PC-9 (cell line): ENCODE measurements around the gene SGPP1.

Experiments
- CTCF ChIP-seq: fragments of 200-600 bp; sonication (generic); conservative IDR thresholded peaks from 2 replicates; pipeline ENCODE4 v1.6.1; 2017; ENCODE audit warnings: mixed run types, antibody characterized with exemption, mild to moderate bottlenecking, moderate library complexity
- EZH2 ChIP-seq: fragments of 200-600 bp; sonication (generic); IDR thresholded peaks from 2 replicates; pipeline ENCODE4 v1.8.0; 2017; ENCODE audit warnings: antibody characterized with exemption, low read depth

DNA sequence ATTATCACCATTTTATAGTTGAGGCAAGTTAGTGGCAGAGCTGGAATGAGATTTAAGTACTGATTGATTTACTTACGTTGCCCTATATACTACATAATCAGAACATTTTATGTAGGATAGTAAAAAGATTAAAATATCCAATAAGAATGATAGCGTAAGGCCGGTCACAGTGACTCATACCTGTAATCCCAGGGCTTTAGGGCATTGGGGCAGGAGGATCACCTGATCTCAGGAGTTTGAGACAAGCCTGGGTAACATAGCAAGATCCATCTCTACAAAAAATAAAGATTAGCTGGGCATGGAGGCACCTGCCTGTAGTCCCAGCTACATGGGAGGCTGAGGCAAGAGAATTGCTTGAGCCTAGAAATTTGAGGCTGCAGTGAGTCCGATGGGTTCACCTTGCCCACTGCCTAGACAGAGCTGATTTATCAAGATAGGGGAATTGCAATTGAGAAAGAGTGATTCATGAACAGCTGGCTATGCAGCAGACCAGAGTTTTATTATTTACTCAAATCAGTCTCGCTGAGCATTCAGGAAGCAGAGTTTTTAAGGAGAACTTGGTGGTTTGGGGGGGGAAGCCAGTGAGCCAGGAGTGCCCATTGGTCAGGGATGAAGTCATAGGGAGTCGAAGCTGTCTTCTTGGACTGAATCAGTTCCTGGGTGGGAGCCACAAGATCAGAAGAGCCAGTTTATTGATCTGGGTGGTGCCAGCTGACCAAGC lies 24.7 kb upstream of the SGPP1 start:
- TF ChIP-seq EZH2 (no peak), CTCF (no peak)
